ENCODE measurements around the gene LRRFIP2. TPM values are rescaled to one million over a fixed set of nuclear protein-coding genes. Genes with fewer than 3 reads are reported as not detected.

LRRFIP2 gene
- total RNA-seq, 1 donor from 2014 or later, result 48.0 TPM

DNA sequence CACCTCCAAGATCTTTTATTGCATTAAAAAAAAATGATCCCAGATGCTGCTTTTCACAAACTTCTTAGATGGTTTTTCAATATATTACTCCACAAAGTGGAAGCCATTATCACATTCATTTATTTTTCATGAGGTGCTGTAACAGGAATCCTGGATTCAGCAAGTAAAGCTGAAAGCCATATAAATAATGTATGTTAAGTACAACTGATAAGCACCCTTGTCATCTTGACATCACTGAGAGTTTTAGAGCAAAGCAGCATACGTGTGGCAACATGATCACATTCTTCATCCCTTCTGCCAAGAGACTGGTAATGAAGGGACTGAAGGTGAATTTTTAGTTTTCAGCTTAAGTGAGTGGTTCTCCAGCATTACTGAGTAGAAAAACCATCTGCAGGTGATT, 44.9 kb upstream of the LRRFIP2 start:
- H3K27ac Mint-ChIP-seq, result no peak overlapping the region
- H3K27me3 Mint-ChIP-seq, result no peaks in the 10 kb centered on the region

DNA sequence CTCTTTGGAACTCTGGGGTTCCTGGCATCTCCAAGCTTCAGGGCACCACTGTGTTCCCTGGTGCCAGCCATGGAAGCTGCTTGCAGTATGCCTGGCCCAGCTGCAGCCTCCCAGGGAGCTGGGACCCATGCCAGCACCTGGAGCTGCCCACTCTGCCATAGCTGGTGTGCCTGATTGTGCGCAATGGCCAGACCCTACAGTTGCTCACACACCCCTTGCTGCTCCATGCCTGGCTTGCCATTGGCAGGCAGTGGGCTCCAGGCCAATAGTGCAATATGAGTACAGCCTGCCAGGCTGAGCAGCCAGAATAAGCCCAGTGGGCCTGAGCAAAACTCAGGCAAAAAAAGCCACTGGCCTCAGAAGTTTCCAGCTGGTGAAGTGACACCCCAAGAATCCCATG, 43.8 kb upstream of the LRRFIP2 start:
- no peak overlapping the region for H3K27ac Mint-ChIP-seq
- DNase-seq (ENCODE audit: low spot score, unreplicated experiment), result no peak
- no peaks in the 10 kb centered on the region for H3K4me1 Mint-ChIP-seq (ENCODE audit: low read depth)
- no peak overlapping the region for H3K4me3 Mint-ChIP-seq (ENCODE audit: low read depth)
- H3K27me3 Mint-ChIP-seq, result no peaks in the 10 kb centered on the region
- no peaks in the 10 kb centered on the region for H3K9me3 Mint-ChIP-seq (ENCODE audit: low read depth)
- TF ChIP-seq, protein P1, sequence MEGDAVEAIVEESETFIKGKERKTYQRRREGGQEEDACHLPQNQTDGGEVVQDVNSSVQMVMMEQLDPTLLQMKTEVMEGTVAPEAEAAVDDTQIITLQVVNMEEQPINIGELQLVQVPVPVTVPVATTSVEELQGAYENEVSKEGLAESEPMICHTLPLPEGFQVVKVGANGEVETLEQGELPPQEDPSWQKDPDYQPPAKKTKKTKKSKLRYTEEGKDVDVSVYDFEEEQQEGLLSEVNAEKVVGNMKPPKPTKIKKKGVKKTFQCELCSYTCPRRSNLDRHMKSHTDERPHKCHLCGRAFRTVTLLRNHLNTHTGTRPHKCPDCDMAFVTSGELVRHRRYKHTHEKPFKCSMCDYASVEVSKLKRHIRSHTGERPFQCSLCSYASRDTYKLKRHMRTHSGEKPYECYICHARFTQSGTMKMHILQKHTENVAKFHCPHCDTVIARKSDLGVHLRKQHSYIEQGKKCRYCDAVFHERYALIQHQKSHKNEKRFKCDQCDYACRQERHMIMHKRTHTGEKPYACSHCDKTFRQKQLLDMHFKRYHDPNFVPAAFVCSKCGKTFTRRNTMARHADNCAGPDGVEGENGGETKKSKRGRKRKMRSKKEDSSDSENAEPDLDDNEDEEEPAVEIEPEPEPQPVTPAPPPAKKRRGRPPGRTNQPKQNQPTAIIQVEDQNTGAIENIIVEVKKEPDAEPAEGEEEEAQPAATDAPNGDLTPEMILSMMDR (IDR thresholded peaks at IDR 0.05; ENCODE audit: unreplicated experiment), result no peak
- H3K36me3 Mint-ChIP-seq (ENCODE audit: insufficient read depth), result no peaks in the 10 kb centered on the region

More for the DNA sequence above, 44.9 kb upstream of the LRRFIP2 start:
- H3K4me3 Mint-ChIP-seq (ENCODE audit: low read depth), result no peak overlapping the region
- no peak for DNase-seq (ENCODE audit: low spot score, unreplicated experiment)
- no peaks in the 10 kb centered on the region for H3K36me3 Mint-ChIP-seq (ENCODE audit: insufficient read depth)
- no peaks in the 10 kb centered on the region for H3K4me1 Mint-ChIP-seq (ENCODE audit: low read depth)
- TF ChIP-seq, protein P1 (IDR thresholded peaks at IDR 0.05; ENCODE audit: unreplicated experiment), result no peak
- H3K9me3 Mint-ChIP-seq (ENCODE audit: low read depth), result no peaks in the 10 kb centered on the region

DNA sequence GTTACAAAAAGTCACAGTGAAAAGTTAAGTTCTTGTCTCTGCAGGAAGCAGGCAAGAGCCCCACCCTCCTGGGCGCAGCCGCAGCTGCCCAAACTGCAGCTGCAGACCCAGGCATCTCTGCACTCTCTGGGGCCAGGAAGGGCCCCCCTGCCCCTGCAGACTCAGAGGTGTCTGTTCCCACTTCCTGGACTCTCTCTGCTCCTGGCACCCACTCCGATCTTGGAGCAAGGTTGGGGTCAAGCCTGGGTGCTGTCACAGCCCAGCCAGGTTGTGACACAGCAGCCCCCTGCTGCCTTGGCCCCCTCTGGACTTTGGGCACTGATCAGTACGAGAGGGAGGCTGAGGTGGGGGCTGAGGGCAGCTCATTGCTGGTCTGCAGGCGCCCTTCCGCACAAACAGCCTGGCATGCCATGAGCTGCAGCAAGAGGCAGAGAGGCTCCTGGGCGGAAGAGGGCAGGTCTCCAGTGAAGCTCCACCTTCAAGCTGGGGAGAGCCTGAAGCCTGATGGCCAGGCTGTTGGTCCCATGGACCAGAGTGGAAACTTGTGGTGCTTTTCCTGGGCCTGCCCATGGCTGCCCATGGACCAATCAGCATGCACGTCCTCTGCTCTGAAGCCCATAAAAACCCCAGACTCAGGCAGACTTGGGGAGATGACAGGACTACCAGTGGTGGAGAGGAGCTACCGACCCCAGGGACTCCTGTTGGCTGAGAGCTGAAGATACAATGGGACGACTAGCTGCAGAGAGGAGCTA, 42.9 kb upstream of the LRRFIP2 start:
- Mint-ChIP-seq H3K27me3 (no peaks in the 10 kb centered on the region), H3K4me1 (ENCODE audit: low read depth) (no peaks in the 10 kb centered on the region), H3K4me3 (ENCODE audit: low read depth) (no peak overlapping the region), H3K36me3 (ENCODE audit: insufficient read depth) (no peaks in the 10 kb centered on the region), H3K27ac (no peak overlapping the region), H3K9me3 (ENCODE audit: low read depth) (no peaks in the 10 kb centered on the region)
- DNase-seq (ENCODE audit: low spot score, unreplicated experiment), result no peak
- TF ChIP-seq, protein P1 (IDR thresholded peaks at IDR 0.05; ENCODE audit: unreplicated experiment), result no peak

DNA sequence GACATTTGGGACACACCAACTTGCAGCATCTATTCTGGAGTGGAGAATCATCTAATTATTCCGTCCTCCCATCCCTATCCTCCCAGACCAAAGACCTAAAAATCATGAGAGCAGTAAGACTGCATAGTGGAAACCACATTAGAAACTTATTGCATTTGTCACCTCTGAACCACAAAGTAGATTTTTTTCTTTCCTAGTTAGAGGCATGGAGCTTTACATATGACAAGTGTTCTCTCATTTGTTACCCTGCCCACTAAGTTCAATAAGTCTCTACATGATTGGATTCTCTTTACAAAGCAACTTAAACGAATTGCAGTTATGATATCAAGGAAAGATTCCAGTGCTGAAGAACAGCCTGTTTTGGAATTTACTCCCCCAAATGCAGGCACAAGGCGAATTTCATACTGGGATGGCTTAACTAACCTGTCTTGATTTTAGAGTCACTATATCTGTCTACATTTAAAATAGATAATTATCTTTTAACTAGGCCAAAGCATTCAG, 42.3 kb upstream of the LRRFIP2 start:
- Mint-ChIP-seq H3K36me3 (ENCODE audit: insufficient read depth) (no peaks in the 10 kb centered on the region), H3K4me1 (ENCODE audit: low read depth) (no peaks in the 10 kb centered on the region), H3K27me3 (no peaks in the 10 kb centered on the region), H3K27ac (no peak overlapping the region), H3K9me3 (ENCODE audit: low read depth) (no peaks in the 10 kb centered on the region), H3K4me3 (ENCODE audit: low read depth) (no peak overlapping the region)
- DNase-seq (ENCODE audit: low spot score, unreplicated experiment), result no peak
- TF ChIP-seq, protein P1 (IDR thresholded peaks at IDR 0.05; ENCODE audit: unreplicated experiment), result no peak

DNA sequence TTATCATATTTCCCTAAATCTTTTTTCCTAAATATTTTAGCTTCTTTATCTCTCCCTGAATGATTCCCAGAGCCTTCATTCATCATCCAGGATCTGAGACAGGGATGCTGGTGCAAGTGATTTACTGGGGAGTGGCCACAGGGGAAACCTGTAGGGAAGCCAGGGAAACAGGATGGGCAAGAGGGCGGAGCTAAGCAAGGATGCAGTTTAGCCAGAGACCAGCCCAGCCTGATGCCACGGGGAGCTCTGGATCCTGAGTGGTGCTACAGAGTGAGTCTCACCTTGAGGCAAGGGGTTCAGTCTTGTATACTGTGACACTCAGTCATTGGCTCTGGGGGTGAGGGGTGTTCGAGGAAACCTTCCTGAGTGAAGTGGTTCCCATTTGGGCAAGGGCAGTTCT, 39.7 kb upstream of the LRRFIP2 start:
- H3K4me1 Mint-ChIP-seq (ENCODE audit: low read depth), result no peaks in the 10 kb centered on the region
- H3K36me3 Mint-ChIP-seq (ENCODE audit: insufficient read depth), result no peaks in the 10 kb centered on the region
- TF ChIP-seq, protein P1 (IDR thresholded peaks at IDR 0.05; ENCODE audit: unreplicated experiment), result no peak
- DNase-seq (ENCODE audit: low spot score, unreplicated experiment), result no peak
- H3K27ac Mint-ChIP-seq, result no peak overlapping the region
- H3K9me3 Mint-ChIP-seq (ENCODE audit: low read depth), result no peaks in the 10 kb centered on the region
- no peak overlapping the region for H3K4me3 Mint-ChIP-seq (ENCODE audit: low read depth)
- H3K27me3 Mint-ChIP-seq, result no peaks in the 10 kb centered on the region
